Adrenal gland (tissue), 5 donors: ENCODE measurements around the gene ZFP36L1.

Experiments
- POLR2A ChIP-seq, 2 donors: fragments of 450-650 bp; IDR thresholded peaks; one replicate each; pipeline ENCODE4 v1.6.1; 2017; ENCODE audit warnings: antibody characterized with exemption in 2 of 2, mild to moderate bottlenecking in 2 of 2, moderate library complexity in 1 of 2
- TF ChIP-seq, protein P1 (sequence below), 6 experiments: fragments of 450-650 bp in 4 of 6; fragments of 200-600 bp in 2 of 6; sonication (generic) in 1 of 6; IDR thresholded peaks; 1 replicate in 5 of 6; 2 replicates in 1 of 6; pipeline versions ENCODE4 v1.5.1 to v1.8.0; 2016 to 2021; ENCODE audit warnings: antibody characterized with exemption in 6 of 6, mild to moderate bottlenecking in 2 of 6, moderate library complexity in 1 of 6
- donor health status: DM: no; HTN: no; CAD: no.

DNA sequence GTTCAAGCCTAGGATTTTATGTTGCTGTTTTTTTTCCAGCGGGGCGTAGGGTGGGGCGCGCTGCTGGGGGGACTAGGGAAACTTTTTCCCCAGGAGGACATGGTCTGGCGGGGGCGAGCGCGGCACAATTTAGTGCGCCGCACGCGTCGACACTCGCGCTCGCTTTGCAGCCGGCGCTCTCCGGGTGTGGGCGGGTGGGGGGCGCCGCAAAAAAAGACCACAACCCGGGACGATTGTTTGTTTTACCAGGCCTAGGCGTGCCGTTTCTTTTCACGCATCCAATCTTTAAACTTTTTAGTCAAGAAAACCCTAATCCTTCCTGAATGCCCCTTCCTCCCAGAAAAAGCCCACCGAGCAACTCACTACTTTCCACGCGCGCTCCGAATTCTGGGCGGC lies 865 bp upstream of the ZFP36L1 start:
- TF ChIP-seq, protein P1, sequence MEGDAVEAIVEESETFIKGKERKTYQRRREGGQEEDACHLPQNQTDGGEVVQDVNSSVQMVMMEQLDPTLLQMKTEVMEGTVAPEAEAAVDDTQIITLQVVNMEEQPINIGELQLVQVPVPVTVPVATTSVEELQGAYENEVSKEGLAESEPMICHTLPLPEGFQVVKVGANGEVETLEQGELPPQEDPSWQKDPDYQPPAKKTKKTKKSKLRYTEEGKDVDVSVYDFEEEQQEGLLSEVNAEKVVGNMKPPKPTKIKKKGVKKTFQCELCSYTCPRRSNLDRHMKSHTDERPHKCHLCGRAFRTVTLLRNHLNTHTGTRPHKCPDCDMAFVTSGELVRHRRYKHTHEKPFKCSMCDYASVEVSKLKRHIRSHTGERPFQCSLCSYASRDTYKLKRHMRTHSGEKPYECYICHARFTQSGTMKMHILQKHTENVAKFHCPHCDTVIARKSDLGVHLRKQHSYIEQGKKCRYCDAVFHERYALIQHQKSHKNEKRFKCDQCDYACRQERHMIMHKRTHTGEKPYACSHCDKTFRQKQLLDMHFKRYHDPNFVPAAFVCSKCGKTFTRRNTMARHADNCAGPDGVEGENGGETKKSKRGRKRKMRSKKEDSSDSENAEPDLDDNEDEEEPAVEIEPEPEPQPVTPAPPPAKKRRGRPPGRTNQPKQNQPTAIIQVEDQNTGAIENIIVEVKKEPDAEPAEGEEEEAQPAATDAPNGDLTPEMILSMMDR (IDR thresholded peaks at IDR 0.05) = no peak
- no peak for TF ChIP-seq POLR2A (IDR thresholded peaks at IDR 0.05)
